A673 (cell line): ENCODE measurements around the gene MAP3K5.

ENCODE experiments used
- EZH2 ChIP-seq: fragments of 200-600 bp; sonication (generic); IDR thresholded peaks from 2 replicates; pipeline ENCODE4 v1.6.1; 2017; ENCODE audit warnings: borderline replicate concordance, low read depth, mild to moderate bottlenecking, mixed read lengths, antibody characterized with exemption, low read length; ENCODE audit not compliant: poor library complexity, severe bottlenecking
- TF ChIP-seq, protein P1 (sequence below): fragments of 300-800, 200-600 bp; sonication (generic); conservative IDR thresholded peaks from 2 replicates; pipeline ENCODE4 v1.5.1; 2017; ENCODE audit warnings: low read depth, mild to moderate bottlenecking, antibody characterized with exemption, low read length, moderate library complexity, mixed read lengths

DNA sequence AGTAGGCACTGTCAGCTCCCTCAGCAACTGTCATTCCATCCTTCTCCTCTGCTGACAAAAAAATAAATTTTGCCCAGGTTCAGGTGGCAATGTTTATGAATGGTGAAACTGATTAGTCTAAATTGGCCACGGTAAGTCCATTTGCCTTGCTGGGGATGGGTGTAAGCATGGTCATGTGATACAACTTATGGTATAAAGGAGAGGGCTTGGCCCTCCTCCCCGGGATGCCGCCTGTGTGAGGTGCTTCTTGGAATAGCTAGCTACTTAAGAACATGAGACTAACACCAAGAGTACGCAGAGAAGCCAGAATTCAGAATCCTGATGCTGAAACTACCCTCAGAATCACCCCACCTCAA lies 147.7 kb downstream of the MAP3K5 start:
- TF ChIP-seq, protein P1, sequence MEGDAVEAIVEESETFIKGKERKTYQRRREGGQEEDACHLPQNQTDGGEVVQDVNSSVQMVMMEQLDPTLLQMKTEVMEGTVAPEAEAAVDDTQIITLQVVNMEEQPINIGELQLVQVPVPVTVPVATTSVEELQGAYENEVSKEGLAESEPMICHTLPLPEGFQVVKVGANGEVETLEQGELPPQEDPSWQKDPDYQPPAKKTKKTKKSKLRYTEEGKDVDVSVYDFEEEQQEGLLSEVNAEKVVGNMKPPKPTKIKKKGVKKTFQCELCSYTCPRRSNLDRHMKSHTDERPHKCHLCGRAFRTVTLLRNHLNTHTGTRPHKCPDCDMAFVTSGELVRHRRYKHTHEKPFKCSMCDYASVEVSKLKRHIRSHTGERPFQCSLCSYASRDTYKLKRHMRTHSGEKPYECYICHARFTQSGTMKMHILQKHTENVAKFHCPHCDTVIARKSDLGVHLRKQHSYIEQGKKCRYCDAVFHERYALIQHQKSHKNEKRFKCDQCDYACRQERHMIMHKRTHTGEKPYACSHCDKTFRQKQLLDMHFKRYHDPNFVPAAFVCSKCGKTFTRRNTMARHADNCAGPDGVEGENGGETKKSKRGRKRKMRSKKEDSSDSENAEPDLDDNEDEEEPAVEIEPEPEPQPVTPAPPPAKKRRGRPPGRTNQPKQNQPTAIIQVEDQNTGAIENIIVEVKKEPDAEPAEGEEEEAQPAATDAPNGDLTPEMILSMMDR: no peak
- TF ChIP-seq EZH2: no peak
